ENCODE data around the gene TRIM29. TPM values are rescaled to one million over a fixed set of nuclear protein-coding genes. Genes with fewer than 3 reads are reported as not detected.

TRIM29 gene
- total and polyA plus RNA-seq, 2 of the 4 experiments (the other 2 are of a cell fraction), result not detected

- ATAC-seq (ENCODE audit: low read depth) (no peak), DNase-seq (no peak)
- dilution Hi-C loops (cut with HindIII; ENCODE audit: low sequenced_read_pairs, unreplicated experiment) (no loop called here), in situ Hi-C loops (cut with MboI; ENCODE audit: low sequenced_read_pairs) (no loop called here), intact Hi-C loops (cut with micrococcal nuclease) (no loop called here)
- no peak overlapping the region for H3K4me3 ChIP-seq (ENCODE audit: insufficient read depth, low read depth, low read length)
- no peaks in the 10 kb centered on the region for H3K9me1 ChIP-seq (ENCODE audit: insufficient read depth, low read length)
- H2AFZ ChIP-seq (replicated peaks; ENCODE audit: low read length, poor library complexity), result no peak overlapping the region
- H3K18ac ChIP-seq (ENCODE audit: low read depth, low read length), result no peak overlapping the region
- no peak overlapping the region for H4K91ac ChIP-seq (ENCODE audit: insufficient read depth, low read depth, low read length)
- no peak overlapping the region for H2BK20ac ChIP-seq (ENCODE audit: low read depth, low read length)
- no peak overlapping the region for H2AK5ac ChIP-seq (ENCODE audit: low read depth, low read length)
- no peaks in the 10 kb centered on the region; the same call in 1 of the 2 replicates for H4K20me1 ChIP-seq (ENCODE audit: insufficient read depth, low read length)
- H2AK9ac ChIP-seq (replicated peaks; ENCODE audit: low read depth, low read length, poor library complexity), result no peak overlapping the region
- BruUV-seq (replicated peaks), result no TSS peak
- H4K5ac ChIP-seq (ENCODE audit: low read depth, low read length), result no peak overlapping the region
- H2BK15ac ChIP-seq (ENCODE audit: low read depth, low read length), result no peak overlapping the region
- H2BK120ac ChIP-seq (ENCODE audit: low read depth, low read length), result no peak overlapping the region
- ChIA-PET CTCF (no interaction called here), POLR2A (ENCODE audit: unreplicated experiment) (no interaction called here)
- no peaks in the 10 kb centered on the region for H3K36me3 ChIP-seq (ENCODE audit: control insufficient read depth, insufficient read depth, low read length)
- no peak overlapping the region for H2BK5ac ChIP-seq (ENCODE audit: low read depth, low read length, poor library complexity, severe bottlenecking)
- no peak overlapping the region for H3K4ac ChIP-seq (ENCODE audit: low read depth, low read length)
- peaks cover 43% of the 10 kb centered on the region for H3K27me3 ChIP-seq (ENCODE audit: control insufficient read depth, insufficient read depth, low read length)
- 20% methylated on average over 1 of the region's 7 CpGs; no CpG with 5 or more reads in 1 of the 2 experiments for WGBS, 2 experiments (ENCODE audit: extremely low coverage in 2 of 2, insufficient read length in 1 of 2)
- H3K14ac ChIP-seq (replicated peaks; ENCODE audit: low read depth, low read length), result no peak overlapping the region
- TF ChIP-seq BHLHE40 (IDR thresholded peaks at IDR 0.05; ENCODE audit: low read depth, low read length) (no peak), CEBPB (IDR thresholded peaks at IDR 0.05; ENCODE audit: low read depth, low read length) (0 out of 2 replicates have a peak, but pooled peaks have one; percentile 1), FOS (IDR thresholded peaks at IDR 0.05; ENCODE audit: low read depth, low read length) (no peak), RCOR1 (IDR thresholded peaks at IDR 0.05; ENCODE audit: insufficient replicate concordance, low read length) (no peak)
- no peaks in the 10 kb centered on the region for H3K4me1 ChIP-seq (ENCODE audit: control insufficient read depth, insufficient read depth, low read length)
- no peak overlapping the region for H3K27ac ChIP-seq (ENCODE audit: insufficient read depth, low read length)
- H3K9me3 ChIP-seq (ENCODE audit: control insufficient read depth, insufficient read depth, low read length), result no peaks in the 10 kb centered on the region
- no peak overlapping the region for H4K8ac ChIP-seq (ENCODE audit: low read depth in 2 of 2, low read length in 2 of 2)
- H3K4me2 ChIP-seq (ENCODE audit: low read depth, low read length), result no peak overlapping the region
- H3K23ac ChIP-seq (ENCODE audit: low read depth, low read length), result no peak overlapping the region
- H3K56ac ChIP-seq (ENCODE audit: extremely low read depth, insufficient read depth, low read length), result no peak overlapping the region
- no peaks in the 10 kb centered on the region for H3K79me1 ChIP-seq (ENCODE audit: low read depth in 1 of 2, low read length in 2 of 2)
- H3K9ac ChIP-seq (ENCODE audit: low read depth, low read length), result no peak overlapping the region
These were observed 10.7 kb downstream of the TRIM29 start for GRCh38 chr11:120127236-120127635.

Measured in IMR-90 (cell line).